ENCODE data around the gene MED31.
"Not testable (repeated sequence)": the region's sequence is repeated elsewhere in the genome, so short reads cannot be mapped to it uniquely, and the experiment has no call there.

Gene MED31

DNA sequence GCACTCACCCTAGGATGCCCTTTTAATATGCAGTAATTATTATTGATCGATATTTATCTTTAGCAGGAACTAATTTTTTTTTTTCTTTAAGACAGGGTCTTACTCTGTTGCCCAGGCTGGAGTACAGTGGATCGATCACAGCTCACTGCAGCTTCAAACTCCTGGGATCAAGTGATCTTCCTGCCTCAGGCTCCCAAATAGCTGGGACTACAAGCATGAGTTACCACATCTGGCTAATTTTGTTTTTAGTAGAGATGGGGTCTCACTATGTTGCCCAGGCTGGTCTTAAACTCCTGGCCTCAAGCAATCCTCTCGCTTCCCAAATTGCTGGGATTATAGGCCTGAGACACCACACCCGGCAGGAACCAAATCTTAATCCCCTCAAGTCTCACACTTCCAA, 40.2 kb downstream of the MED31 start:
- DNase-seq: no peak

DNA sequence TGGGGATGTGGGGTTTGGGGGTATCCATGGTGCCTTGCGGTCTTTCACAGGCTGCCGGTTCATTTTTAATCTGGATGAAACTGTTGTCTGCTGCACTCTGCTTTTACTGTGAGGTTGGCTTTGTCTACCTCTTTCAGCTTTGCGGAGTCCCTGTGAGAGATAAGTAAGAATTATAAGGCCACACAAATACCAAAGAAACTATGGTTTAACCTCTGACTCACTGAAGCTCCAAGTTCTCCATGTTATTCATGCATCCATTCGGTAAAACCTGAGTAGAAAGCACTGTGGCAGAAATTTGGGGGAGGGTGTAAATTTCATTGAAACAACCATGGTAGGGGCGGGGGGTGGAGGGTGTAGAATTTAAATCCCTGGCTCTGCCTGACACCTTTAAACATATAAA, 41.4 kb downstream of the MED31 start:
- DNase-seq: no peak

DNA sequence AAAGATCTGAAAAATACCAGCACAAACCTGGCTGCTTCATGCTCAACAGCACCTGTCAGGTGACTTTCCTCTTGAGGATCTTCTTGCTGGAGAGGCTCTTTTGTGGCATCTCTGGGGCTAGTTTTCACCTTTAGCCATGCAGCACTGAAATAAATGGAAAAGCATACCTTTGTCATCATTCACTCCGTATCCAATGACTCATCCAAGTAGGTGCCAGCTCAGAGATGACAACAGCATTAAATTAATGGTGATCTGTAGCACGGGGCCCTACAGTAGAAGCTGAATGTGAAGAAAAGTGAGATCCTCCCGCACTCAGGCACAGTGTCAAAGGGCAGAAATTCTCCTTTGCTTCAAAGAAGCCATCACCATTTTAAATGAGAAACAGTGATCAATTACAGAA, 43.1 kb downstream of the MED31 start:
- no peak for DNase-seq

DNA sequence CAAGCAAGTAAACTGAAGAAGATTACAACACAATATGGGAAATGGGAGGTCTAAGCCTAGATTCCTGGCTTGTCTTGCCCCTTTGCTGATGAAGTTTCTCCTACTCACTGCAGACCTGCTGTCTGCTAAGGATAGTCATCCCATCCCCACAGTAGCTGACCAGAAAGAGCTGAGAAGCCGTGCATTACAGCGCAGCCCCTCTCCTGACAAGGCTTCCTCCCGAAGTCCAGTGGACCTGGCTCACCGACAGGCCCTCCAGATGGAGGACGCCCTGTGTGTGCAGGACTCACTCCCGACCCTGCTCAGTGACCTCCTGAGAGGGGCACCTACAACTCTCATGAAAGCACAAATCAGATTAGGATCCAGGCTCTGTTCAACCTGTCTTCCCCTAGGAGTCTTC, 46.3 kb downstream of the MED31 start:
- no peak for DNase-seq

GRCh38 chr17:6603744-6604325, 47.6 kb downstream of the MED31 start:
- DNase-seq: no peak

- no peak for DNase-seq
Measured at GRCh38 chr17:6602141-6602540, 49.3 kb downstream of the MED31 start.

DNA sequence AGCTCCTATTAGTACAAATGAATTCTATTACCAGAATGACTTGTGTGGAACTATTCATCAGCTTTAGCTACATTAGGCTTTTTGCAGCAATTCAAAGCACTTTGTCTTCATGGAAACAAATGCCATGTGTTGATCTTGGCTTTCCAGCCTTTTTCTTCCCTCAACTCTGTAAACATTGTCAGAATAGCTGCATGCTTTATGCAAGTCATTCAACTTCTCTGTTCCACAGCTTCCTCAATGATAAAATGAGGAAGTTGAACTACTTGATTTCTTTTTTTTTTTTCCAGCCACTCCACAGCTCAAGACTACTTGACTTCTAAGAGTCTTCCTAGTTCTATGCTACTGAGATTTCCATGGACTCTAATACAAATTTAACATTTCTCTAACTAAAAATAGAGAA, 52.0 kb downstream of the MED31 start:
- DNase-seq: no peak

DNA sequence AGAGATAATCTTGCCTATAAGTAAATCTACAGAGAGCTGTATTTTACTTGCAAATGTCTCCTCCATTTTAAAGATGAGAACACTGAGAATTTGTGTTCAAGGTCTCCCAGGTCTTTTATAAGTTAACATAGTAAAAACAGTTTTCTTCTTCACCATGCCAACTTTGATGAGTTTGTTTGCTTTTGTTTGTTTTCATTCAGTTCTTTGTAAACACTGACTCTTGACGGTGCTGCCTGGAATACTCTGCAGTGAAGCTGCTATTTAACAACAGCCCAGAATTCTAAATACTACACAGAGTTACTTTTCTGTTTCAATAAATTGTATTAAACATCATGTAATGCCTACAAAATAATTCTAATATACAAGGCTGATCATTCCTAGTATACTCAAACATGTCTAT, 53.7 kb downstream of the MED31 start:
- no peak for DNase-seq

GRCh38 chr17:6596941-6597340, 54.5 kb downstream of the MED31 start:
- no peak for DNase-seq

DNA sequence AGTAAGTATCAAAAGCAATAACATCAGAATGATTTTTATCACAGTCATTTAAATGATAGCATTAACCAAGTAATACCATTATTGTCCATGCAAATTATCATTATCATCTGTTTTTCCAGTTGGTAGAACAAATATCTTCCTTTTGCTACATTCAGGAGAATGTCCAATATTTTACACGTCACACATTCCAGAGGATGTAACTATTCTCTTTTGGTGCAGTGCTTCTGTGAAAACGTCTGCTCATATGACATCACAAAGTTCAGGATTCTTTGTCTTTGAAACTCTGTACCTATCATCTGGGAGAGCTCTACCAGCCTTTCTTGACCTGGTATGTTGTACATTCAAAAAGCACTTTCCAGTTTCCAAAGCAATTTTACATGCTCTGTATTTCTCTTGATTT, 54.9 kb downstream of the MED31 start:
- no peak for DNase-seq

DNA sequence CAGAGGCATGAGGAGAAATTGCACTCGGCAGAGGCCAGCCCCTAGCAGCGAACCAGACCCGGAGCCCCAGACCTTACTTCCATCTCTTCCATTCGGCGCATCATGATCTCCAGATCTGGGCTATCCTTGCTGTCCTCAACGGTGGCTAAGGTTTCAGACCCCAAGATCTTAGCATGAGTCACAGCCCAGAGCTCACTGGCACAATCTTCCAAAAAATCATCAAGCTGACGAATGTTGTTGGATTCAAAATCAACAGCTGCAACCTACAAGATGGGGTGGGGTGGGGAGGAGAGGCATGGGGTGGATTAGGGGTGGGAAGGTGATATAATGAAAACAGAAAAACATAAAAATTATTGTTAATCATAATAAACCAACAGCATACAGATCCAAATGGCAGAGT, 55.3 kb downstream of the MED31 start:
- DNase-seq: no peak

GRCh38 chr17:6593371-6593770, 58.0 kb downstream of the MED31 start:
- not testable (repeated sequence) for DNase-seq
